ENCODE data around the gene SEC14L1. TPM values are rescaled to one million over a fixed set of nuclear protein-coding genes. Genes with fewer than 3 reads are reported as not detected.

The SEC14L1 gene
- total and polyA plus RNA-seq, 2 donors from 2014 or later, result 49.2 to 157 TPM

GRCh38 chr17:77160875-77161530 is 20.2 kb downstream of the SEC14L1 start:
- intact Hi-C loops (cut with DNase I), result no loop called here
- Histone ChIP-seq H3K27me3 (ENCODE audit: control insufficient read depth, insufficient read depth, low read length) (no peaks in the 10 kb centered on the region), H3K9me3 (ENCODE audit: control insufficient read depth in 2 of 3, insufficient read depth in 1 of 3, low read length in 3 of 3) (no peaks in the 10 kb centered on the region), H3K27ac (ENCODE audit: low read depth in 2 of 2, low read length in 2 of 2) (no peak overlapping the region), H3K36me3 (ENCODE audit: control insufficient read depth in 2 of 3, insufficient read depth in 3 of 3, low read length in 3 of 3) (peaks cover 0 to 5% (median 0%) of the 10 kb centered on the region in 3 donors), H3K9ac (ENCODE audit: low read length in 3 of 3) (no peak overlapping the region), H3K4me3 (ENCODE audit: low read length in 3 of 3) (no peak overlapping the region), H3K4me1 (ENCODE audit: control insufficient read depth in 2 of 3, insufficient read depth in 2 of 3, low read depth in 1 of 3, low read length in 3 of 3) (peaks cover 10 to 41% (median 33%) of the 10 kb centered on the region in 3 donors)
- TF ChIP-seq CTCF (IDR thresholded peaks at IDR 0.05; ENCODE audit: borderline replicate concordance, extremely low read depth, insufficient read depth), result no peak
- no peak for DNase-seq
- no peak for FAIRE-seq

- Histone ChIP-seq H3K9ac (ENCODE audit: low read length in 3 of 3) (no peak overlapping the region), H3K9me3 (ENCODE audit: control insufficient read depth in 2 of 3, insufficient read depth in 1 of 3, low read length in 3 of 3) (no peaks in the 10 kb centered on the region), H3K27me3 (ENCODE audit: control insufficient read depth, insufficient read depth, low read length) (no peaks in the 10 kb centered on the region), H3K4me3 (ENCODE audit: low read length in 3 of 3) (no peak overlapping the region), H3K27ac (ENCODE audit: low read depth in 2 of 2, low read length in 2 of 2) (no peak overlapping the region), H3K4me1 (ENCODE audit: control insufficient read depth in 2 of 3, insufficient read depth in 2 of 3, low read depth in 1 of 3, low read length in 3 of 3) (peaks cover 10 to 41% (median 33%) of the 10 kb centered on the region in 3 donors), H3K36me3 (ENCODE audit: control insufficient read depth in 2 of 3, insufficient read depth in 3 of 3, low read length in 3 of 3) (no peaks in the 10 kb centered on the region)
- no peak for DNase-seq
- FAIRE-seq, result no peak
- intact Hi-C loops (cut with DNase I), result no loop called here
- TF ChIP-seq CTCF (IDR thresholded peaks at IDR 0.05; ENCODE audit: borderline replicate concordance, extremely low read depth, insufficient read depth), result no peak
These were observed 21.2 kb downstream of the SEC14L1 start for GRCh38 chr17:77161953-77162352.

GRCh38 chr17:77163001-77163400 is 22.2 kb downstream of the SEC14L1 start:
- Histone ChIP-seq H3K9ac (ENCODE audit: low read length in 3 of 3) (peak overlapping the region in 1 of 3 donors; percentile 43), H3K4me3 (ENCODE audit: low read length in 3 of 3) (peak overlapping the region in 1 of 3 donors; percentile 42), H3K27me3 (ENCODE audit: control insufficient read depth, insufficient read depth, low read length) (no peaks in the 10 kb centered on the region), H3K9me3 (ENCODE audit: control insufficient read depth in 2 of 3, insufficient read depth in 1 of 3, low read length in 3 of 3) (peaks cover 0 to 7% (median 4%) of the 10 kb centered on the region in 3 donors), H3K36me3 (ENCODE audit: control insufficient read depth in 2 of 3, insufficient read depth in 3 of 3, low read length in 3 of 3) (no peaks in the 10 kb centered on the region), H3K4me1 (ENCODE audit: control insufficient read depth in 2 of 3, insufficient read depth in 2 of 3, low read depth in 1 of 3, low read length in 3 of 3) (peaks cover 10 to 41% (median 33%) of the 10 kb centered on the region in 3 donors), H3K27ac (ENCODE audit: low read depth in 2 of 2, low read length in 2 of 2) (peak overlapping the region; percentile 49 to 58)
- intact Hi-C loops (cut with DNase I), result no loop called here
- DNase-seq (peak in 1 of 5 donors; percentile 39), FAIRE-seq (no peak)
- TF ChIP-seq CTCF (IDR thresholded peaks at IDR 0.05; ENCODE audit: borderline replicate concordance, extremely low read depth, insufficient read depth), result no peak

All from kidney (tissue), 14 donors.